WTC11 (cell line): Measurements from ENCODE around the gene ETV3.

Experiments used
- CTCF ChIP-seq: fragments of 200-600 bp; IDR thresholded peaks from 2 replicates; pipeline ENCODE4 v1.8.0; 2022; ENCODE audit warnings: antibody characterized with exemption
- ELF4 ChIP-seq: sonication (generic); formaldehyde crosslinking; IDR thresholded peaks from 2 replicates; pipeline ENCODE4 v1.8.1; 2022; ENCODE audit warnings: low read depth, mild to moderate bottlenecking, moderate library complexity, missing genetic modification reagents
- KAT7 ChIP-seq: sonication (generic); formaldehyde crosslinking; IDR thresholded peaks from 2 replicates; pipeline ENCODE4 v1.8.1; 2023; ENCODE audit warnings: missing genetic modification reagents, mild to moderate bottlenecking, borderline replicate concordance
- TEAD1 ChIP-seq: sonication (generic); formaldehyde crosslinking; IDR thresholded peaks from 2 replicates; pipeline ENCODE4 v1.8.0; 2022; ENCODE audit warnings: mild to moderate bottlenecking, missing genetic modification reagents

DNA sequence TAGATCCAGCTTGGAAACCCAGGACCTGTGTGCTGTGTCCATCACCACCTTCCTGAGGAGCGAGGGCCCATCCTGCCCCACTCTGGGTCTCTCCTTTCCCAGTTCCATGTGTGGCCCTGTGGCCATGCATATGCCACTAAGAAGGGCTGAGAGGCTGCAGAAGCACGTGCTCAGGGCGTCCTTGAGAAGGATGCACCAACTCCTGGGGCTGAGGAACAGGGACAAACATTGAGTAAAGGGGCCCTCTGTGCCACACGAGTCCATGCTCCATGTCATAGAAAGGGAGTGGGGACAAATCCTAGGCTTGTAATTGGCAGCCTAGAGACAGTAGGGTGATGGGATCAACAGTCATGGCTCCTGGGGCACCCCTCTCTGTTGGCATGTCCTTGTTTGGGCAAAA lies 47.0 kb downstream of the ETV3 start:
- TF ChIP-seq TEAD1 (CRISPR knock-in tag) (no peak), KAT7 (no peak), CTCF (no peak), ELF4 (no peak)
